A549 treated with RU486 at 1 μM for 4 hours (cell line): ENCODE results near the gene CREBL2. TPM values are rescaled to one million over a fixed set of nuclear protein-coding genes. Genes with fewer than 3 reads are reported as not detected.

Experiments used
- total RNA-seq: library from RNA; stranded (reverse); fragments of 200-300 nt; extraction: Qiagen RNA extraction; gene quantifications from 5 replicates; pipeline ENCODE4 v1.2.3, GENCODE V29; 2022; ENCODE audit warnings: low read depth

Gene CREBL2
- total RNA-seq, result 12.1 to 24.3 TPM (median 21.2 TPM) in 5 replicates

GRCh38 chr12:12611512-12612306 is at the start of gene CREBL2:
CREBL2 (plus strand) TSS chr12:12611876; CDS start chr12:12612173, 297 bp downstream.

GRCh38 chr12:12562585-12563261 is 49.0 kb upstream of the CREBL2 start, which contains the start of gene DUSP16:
DUSP16 (minus strand) TSS chr12:12562863; CDS start chr12:12521098, 41,765 bp downstream.

Other genes with a start within 250 kb of the CREBL2 start
- 11.0 to 15.5 TPM (median 14.1 TPM) in 5 replicates for gene DUSP16, start 49.0 kb upstream of the CREBL2 start, total RNA-seq
- 0.78 to 1.9 TPM (median 1.0 TPM) in 5 replicates for gene GPR19, start 84.3 kb downstream of the CREBL2 start, total RNA-seq
- 12.0 to 21.3 TPM (median 20.1 TPM) in 5 replicates for gene CDKN1B, start 105.5 kb downstream of the CREBL2 start, total RNA-seq
- gene APOLD1, start 173.8 kb downstream of the CREBL2 start, total RNA-seq, result 0.25 to 0.74 TPM (median 0.50 TPM) in 5 replicates
- gene DDX47, start 201.5 kb downstream of the CREBL2 start, total RNA-seq, result 79.4 to 111 TPM (median 89.0 TPM) in 5 replicates